SK-N-SH treated with all-trans-retinoic acid at 6 μM for 48 hours (cell line): ENCODE results near the gene CLPTM1L.
"Not testable (repeated sequence)": the region's sequence is repeated elsewhere in the genome, so short reads cannot be mapped to it uniquely, and the experiment has no call there.

Source experiments
- ATAC-seq: fragments of 200-7000 bp; cut with Tn5 transposase; 3 replicates; pipeline ENCODE4 v1.9.1; 2020; ENCODE audit warnings: mild to moderate bottlenecking, moderate library complexity
- ARNTL ChIP-seq: fragments of 450-650 bp; formaldehyde crosslinking; IDR thresholded peaks from 2 replicates; pipeline ENCODE4 v1.5.0; 2020; ENCODE audit warnings: low read depth, mild to moderate bottlenecking, moderate library complexity, borderline replicate concordance
- BACH2 ChIP-seq: fragments of 250-450 bp; sonication (Bioruptor Pico); IDR thresholded peaks from 2 replicates; pipeline ENCODE4 v1.9.0; 2021; ENCODE audit warnings: mild to moderate bottlenecking, borderline replicate concordance
- CSDC2 ChIP-seq: fragments of 250-450 bp; sonication (Bioruptor Pico); IDR thresholded peaks from 2 replicates; pipeline ENCODE4 v1.5.0; 2020; ENCODE audit warnings: mild to moderate bottlenecking, moderate library complexity
- ESRRG ChIP-seq: fragments of 250-450 bp; sonication (Bioruptor Pico); IDR thresholded peaks from 2 replicates; pipeline ENCODE4 v1.6.1; 2021; ENCODE audit warnings: mild to moderate bottlenecking
- GLIS3 ChIP-seq: fragments of 250-450 bp; sonication (Bioruptor Pico); IDR thresholded peaks from 2 replicates; pipeline ENCODE4 v1.5.0; 2020; ENCODE audit warnings: mild to moderate bottlenecking, moderate library complexity
- ISL1 ChIP-seq: fragments of 250-450 bp; sonication (Bioruptor Pico); IDR thresholded peaks from 2 replicates; pipeline ENCODE4 v2.1.2; 2022; ENCODE audit warnings: mild to moderate bottlenecking, moderate library complexity
- OSR1 ChIP-seq: fragments of 250-450 bp; sonication (Bioruptor Pico); IDR thresholded peaks from 2 replicates; pipeline ENCODE4 v1.8.0; 2022; ENCODE audit warnings: moderate library complexity, mild to moderate bottlenecking, inconsistent platforms
- PPARA ChIP-seq: fragments of 250-450 bp; sonication (Bioruptor Pico); IDR thresholded peaks from 2 replicates; pipeline ENCODE4 v1.5.0; 2020; ENCODE audit warnings: mild to moderate bottlenecking, borderline replicate concordance
- RARB ChIP-seq: fragments of 250-450 bp; sonication (Bioruptor Pico); IDR thresholded peaks from 2 replicates; pipeline ENCODE4 v1.8.0; 2021; ENCODE audit warnings: mild to moderate bottlenecking, moderate library complexity
- SNAI2 ChIP-seq: fragments of 250-450 bp; sonication (Bioruptor Pico); IDR thresholded peaks from 2 replicates; pipeline ENCODE4 v1.5.0; 2020; ENCODE audit warnings: mild to moderate bottlenecking, moderate library complexity
- TCF4 ChIP-seq: fragments of 250-450 bp; sonication (Bioruptor Pico); IDR thresholded peaks from 2 replicates; pipeline ENCODE4 v1.8.0; 2021; ENCODE audit warnings: mild to moderate bottlenecking, moderate library complexity, borderline replicate concordance
- TOX ChIP-seq: fragments of 250-450 bp; sonication (Bioruptor Pico); IDR thresholded peaks from 2 replicates; pipeline ENCODE4 v1.8.0; 2021; ENCODE audit warnings: mild to moderate bottlenecking, moderate library complexity, borderline replicate concordance
- ZC3H10 ChIP-seq: fragments of 250-450 bp; sonication (Bioruptor Pico); IDR thresholded peaks from 2 replicates; pipeline ENCODE4 v1.5.1; 2021; ENCODE audit warnings: mild to moderate bottlenecking, moderate library complexity
- ZFP3 ChIP-seq: fragments of 250-450 bp; sonication (Bioruptor Pico); IDR thresholded peaks from 2 replicates; pipeline ENCODE4 v1.5.0; 2020; ENCODE audit warnings: mild to moderate bottlenecking, moderate library complexity
- ZFP30 ChIP-seq: fragments of 450-650 bp; formaldehyde crosslinking; IDR thresholded peaks from 2 replicates; pipeline ENCODE4 v1.5.0; 2022; ENCODE audit warnings: mild to moderate bottlenecking, moderate library complexity
- ZNF565 ChIP-seq: fragments of 450-650 bp; formaldehyde crosslinking; conservative IDR thresholded peaks from 2 replicates; pipeline ENCODE4 v1.5.0; 2020; ENCODE audit warnings: low read depth, mild to moderate bottlenecking, moderate library complexity
- ZNF70 ChIP-seq: fragments of 450-650 bp; formaldehyde crosslinking; IDR thresholded peaks from 2 replicates; pipeline ENCODE4 v1.5.0; 2020; ENCODE audit warnings: mild to moderate bottlenecking, moderate library complexity
- ZNF8 ChIP-seq: fragments of 450-650 bp; formaldehyde crosslinking; IDR thresholded peaks from 2 replicates; pipeline ENCODE4 v1.5.0; 2020; ENCODE audit warnings: mild to moderate bottlenecking, moderate library complexity
- TF ChIP-seq, protein P1 (sequence below): fragments of 250-450 bp; sonication (Bioruptor Pico); IDR thresholded peaks from 2 replicates; pipeline ENCODE4 v1.5.0; 2020; ENCODE audit warnings: mild to moderate bottlenecking, moderate library complexity
- TF ChIP-seq, protein P2 (sequence below): fragments of 250-450 bp; sonication (Bioruptor Pico); IDR thresholded peaks from 2 replicates; pipeline ENCODE4 v1.8.0; 2020; ENCODE audit warnings: mild to moderate bottlenecking, moderate library complexity, borderline replicate concordance
- TF ChIP-seq, protein P3 (sequence below): fragments of 250-450 bp; sonication (Bioruptor Pico); IDR thresholded peaks from 2 replicates; pipeline ENCODE4 v1.5.1; 2021; ENCODE audit warnings: mild to moderate bottlenecking, moderate library complexity
- TF ChIP-seq, protein P4 (sequence below): fragments of 250-450 bp; sonication (Bioruptor Pico); IDR thresholded peaks from 2 replicates; pipeline ENCODE4 v1.8.0; 2021; ENCODE audit warnings: low read depth, mild to moderate bottlenecking, moderate library complexity, borderline replicate concordance

Gene CLPTM1L

DNA sequence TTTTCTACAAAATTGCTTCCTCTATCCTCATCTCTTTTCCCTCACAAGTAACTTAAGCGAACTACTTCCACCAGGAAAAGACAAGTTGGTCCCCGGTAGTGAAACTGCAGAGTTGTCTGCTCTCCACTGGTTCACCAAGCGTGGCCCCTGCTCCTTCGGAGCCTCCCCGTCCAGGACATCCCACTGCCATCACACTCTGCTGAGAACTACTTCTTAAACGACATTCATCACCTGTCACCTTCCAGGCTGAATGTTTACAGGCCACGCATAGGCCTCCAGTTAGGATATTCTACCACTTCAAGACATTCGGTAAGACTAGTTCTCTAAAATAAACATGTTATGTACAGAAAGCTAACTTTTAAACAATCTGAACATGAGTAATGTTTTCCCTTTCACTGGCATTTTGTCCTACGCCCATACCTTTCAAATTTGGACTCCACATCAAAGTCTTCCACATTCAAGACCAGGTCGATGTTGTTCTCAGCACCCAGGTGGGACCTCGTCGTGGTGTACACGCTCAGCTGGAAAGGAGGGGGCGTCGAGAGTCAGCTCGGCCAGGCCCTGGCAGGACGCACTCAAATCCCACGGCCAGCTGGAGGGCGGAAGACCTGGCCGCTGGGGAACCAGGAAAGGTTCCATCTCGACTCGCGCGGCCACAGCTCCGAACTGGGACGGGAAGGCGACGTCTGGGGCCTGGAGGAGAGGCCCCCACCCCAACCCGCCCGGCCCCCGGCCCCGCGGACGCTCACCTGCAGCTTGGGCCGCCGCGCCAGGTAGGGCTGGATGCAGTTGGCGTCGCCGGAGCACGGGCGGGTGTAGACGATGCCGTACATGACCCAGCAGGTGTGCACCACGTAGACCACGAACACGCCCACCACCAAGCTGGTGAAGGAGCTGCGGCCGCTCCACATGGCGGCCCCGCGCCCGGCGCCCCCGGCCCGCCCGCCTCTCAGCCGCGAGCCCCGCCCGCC, 683 bp downstream of the CLPTM1L start:
- peak; percentile 30 for ATAC-seq
- TF ChIP-seq, protein P1, sequence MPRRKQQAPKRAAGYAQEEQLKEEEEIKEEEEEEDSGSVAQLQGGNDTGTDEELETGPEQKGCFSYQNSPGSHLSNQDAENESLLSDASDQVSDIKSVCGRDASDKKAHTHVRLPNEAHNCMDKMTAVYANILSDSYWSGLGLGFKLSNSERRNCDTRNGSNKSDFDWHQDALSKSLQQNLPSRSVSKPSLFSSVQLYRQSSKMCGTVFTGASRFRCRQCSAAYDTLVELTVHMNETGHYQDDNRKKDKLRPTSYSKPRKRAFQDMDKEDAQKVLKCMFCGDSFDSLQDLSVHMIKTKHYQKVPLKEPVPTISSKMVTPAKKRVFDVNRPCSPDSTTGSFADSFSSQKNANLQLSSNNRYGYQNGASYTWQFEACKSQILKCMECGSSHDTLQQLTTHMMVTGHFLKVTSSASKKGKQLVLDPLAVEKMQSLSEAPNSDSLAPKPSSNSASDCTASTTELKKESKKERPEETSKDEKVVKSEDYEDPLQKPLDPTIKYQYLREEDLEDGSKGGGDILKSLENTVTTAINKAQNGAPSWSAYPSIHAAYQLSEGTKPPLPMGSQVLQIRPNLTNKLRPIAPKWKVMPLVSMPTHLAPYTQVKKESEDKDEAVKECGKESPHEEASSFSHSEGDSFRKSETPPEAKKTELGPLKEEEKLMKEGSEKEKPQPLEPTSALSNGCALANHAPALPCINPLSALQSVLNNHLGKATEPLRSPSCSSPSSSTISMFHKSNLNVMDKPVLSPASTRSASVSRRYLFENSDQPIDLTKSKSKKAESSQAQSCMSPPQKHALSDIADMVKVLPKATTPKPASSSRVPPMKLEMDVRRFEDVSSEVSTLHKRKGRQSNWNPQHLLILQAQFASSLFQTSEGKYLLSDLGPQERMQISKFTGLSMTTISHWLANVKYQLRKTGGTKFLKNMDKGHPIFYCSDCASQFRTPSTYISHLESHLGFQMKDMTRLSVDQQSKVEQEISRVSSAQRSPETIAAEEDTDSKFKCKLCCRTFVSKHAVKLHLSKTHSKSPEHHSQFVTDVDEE (CRISPR knock-in tag): no peak
- TF ChIP-seq RARB (CRISPR knock-in tag): no peak
- TF ChIP-seq ZNF70 (CRISPR knock-in tag): no peak
- no peak for TF ChIP-seq ZNF8
- TF ChIP-seq TCF4 (CRISPR knock-in tag): no peak
- no peak for TF ChIP-seq OSR1 (CRISPR knock-in tag)
- TF ChIP-seq ZFP30 (CRISPR knock-in tag): no peak
- TF ChIP-seq, protein P2, sequence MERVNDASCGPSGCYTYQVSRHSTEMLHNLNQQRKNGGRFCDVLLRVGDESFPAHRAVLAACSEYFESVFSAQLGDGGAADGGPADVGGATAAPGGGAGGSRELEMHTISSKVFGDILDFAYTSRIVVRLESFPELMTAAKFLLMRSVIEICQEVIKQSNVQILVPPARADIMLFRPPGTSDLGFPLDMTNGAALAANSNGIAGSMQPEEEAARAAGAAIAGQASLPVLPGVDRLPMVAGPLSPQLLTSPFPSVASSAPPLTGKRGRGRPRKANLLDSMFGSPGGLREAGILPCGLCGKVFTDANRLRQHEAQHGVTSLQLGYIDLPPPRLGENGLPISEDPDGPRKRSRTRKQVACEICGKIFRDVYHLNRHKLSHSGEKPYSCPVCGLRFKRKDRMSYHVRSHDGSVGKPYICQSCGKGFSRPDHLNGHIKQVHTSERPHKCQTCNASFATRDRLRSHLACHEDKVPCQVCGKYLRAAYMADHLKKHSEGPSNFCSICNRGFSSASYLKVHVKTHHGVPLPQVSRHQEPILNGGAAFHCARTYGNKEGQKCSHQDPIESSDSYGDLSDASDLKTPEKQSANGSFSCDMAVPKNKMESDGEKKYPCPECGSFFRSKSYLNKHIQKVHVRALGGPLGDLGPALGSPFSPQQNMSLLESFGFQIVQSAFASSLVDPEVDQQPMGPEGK (CRISPR knock-in tag): no peak
- TF ChIP-seq, protein P3, sequence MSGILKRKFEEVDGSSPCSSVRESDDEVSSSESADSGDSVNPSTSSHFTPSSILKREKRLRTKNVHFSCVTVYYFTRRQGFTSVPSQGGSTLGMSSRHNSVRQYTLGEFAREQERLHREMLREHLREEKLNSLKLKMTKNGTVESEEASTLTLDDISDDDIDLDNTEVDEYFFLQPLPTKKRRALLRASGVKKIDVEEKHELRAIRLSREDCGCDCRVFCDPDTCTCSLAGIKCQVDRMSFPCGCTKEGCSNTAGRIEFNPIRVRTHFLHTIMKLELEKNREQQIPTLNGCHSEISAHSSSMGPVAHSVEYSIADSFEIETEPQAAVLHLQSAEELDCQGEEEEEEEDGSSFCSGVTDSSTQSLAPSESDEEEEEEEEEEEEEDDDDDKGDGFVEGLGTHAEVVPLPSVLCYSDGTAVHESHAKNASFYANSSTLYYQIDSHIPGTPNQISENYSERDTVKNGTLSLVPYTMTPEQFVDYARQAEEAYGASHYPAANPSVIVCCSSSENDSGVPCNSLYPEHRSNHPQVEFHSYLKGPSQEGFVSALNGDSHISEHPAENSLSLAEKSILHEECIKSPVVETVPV (CRISPR knock-in tag): no peak
- TF ChIP-seq BACH2 (CRISPR knock-in tag): no peak
- TF ChIP-seq ARNTL: no peak
- no peak for TF ChIP-seq ZC3H10
- TF ChIP-seq GLIS3 (CRISPR knock-in tag): no peak
- TF ChIP-seq ZFP3 (CRISPR knock-in tag): no peak
- TF ChIP-seq ZNF565: no peak
- TF ChIP-seq ISL1: no peak
- TF ChIP-seq TOX (CRISPR knock-in tag): no peak
- no peak for TF ChIP-seq ESRRG
- TF ChIP-seq SNAI2 (CRISPR knock-in tag): no peak

DNA sequence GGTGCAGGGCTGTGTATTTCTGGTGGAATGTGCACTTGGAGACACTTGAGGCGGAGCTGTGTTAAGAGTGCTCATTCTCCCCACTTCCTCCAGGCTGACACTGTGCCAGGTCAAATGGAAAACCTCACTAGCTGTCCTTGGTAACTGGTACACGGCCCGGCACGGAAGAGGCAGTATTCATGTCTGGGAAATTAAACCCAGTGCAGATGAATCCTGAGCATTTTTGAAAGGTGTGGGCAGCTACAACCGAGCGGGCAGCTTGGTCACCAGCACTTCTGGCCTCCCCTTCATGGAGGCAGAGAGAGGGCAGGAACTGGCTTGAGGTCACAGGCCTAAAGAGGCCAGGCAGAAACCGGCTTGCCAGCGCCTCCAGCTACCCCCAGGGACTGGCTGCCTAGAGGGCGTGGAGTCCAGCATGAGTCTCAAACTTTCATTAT, 1.6 kb downstream of the CLPTM1L start:
- TF ChIP-seq ZNF8: no peak
- no peak for TF ChIP-seq ARNTL
- TF ChIP-seq PPARA: no peak
- TF ChIP-seq, protein P2 (CRISPR knock-in tag): no peak
- TF ChIP-seq TCF4 (CRISPR knock-in tag): no peak
- no peak for TF ChIP-seq ZC3H10
- TF ChIP-seq CSDC2 (CRISPR knock-in tag): no peak
- TF ChIP-seq, protein P1 (CRISPR knock-in tag): no peak
- TF ChIP-seq ZNF565: no peak
- TF ChIP-seq TOX (CRISPR knock-in tag): no peak
- no peak for TF ChIP-seq GLIS3 (CRISPR knock-in tag)
- TF ChIP-seq OSR1 (CRISPR knock-in tag): no peak
- no peak for TF ChIP-seq RARB (CRISPR knock-in tag)
- TF ChIP-seq, protein P4, sequence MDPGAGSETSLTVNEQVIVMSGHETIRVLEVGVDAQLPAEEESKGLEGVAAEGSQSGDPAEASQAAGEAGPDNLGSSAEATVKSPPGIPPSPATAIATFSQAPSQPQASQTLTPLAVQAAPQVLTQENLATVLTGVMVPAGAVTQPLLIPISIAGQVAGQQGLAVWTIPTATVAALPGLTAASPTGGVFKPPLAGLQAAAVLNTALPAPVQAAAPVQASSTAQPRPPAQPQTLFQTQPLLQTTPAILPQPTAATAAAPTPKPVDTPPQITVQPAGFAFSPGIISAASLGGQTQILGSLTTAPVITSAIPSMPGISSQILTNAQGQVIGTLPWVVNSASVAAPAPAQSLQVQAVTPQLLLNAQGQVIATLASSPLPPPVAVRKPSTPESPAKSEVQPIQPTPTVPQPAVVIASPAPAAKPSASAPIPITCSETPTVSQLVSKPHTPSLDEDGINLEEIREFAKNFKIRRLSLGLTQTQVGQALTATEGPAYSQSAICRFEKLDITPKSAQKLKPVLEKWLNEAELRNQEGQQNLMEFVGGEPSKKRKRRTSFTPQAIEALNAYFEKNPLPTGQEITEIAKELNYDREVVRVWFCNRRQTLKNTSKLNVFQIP (CRISPR knock-in tag): no peak

DNA sequence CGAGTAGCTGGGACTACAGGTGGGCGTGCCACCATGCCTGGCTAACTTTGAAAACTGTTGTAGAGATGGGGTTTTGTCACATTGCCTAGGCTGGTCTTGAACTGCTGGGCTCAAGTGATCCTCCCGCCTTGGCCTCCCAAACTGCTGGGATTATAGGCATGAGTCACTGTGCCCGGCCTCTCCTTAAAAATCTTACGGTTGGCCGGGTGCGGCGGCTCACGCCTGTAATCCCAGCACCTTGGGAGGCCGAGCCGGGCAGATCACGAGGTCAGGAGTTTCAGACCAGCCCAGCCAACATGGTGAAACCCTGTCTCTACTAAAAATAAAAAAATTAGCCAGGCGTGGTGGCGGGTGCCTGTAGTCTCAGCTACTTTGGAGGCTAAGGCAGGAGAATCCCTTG, 2.2 kb downstream of the CLPTM1L start:
- not testable (repeated sequence) for ATAC-seq

More for the DNA sequence above, 1.6 kb downstream of the CLPTM1L start:
- no peak for ATAC-seq
